Liver (tissue), 9 donors: ENCODE results near the gene CASQ2. TPM values are rescaled to one million over a fixed set of nuclear protein-coding genes. Genes with fewer than 3 reads are reported as not detected.

ENCODE experiments used
- DNase-seq: peaks from one replicate; pipeline ENCODE4 v3.0.0-alpha.2; 2017; ENCODE audit warnings: low spot score
- H3K27ac ChIP-seq, 2 donors: one replicate each; pipeline ENCODE4 v1.7.0; 2013; ENCODE audit warnings: inconsistent platforms in 2 of 2, low read length in 2 of 2, control low read depth in 1 of 2, low read depth in 1 of 2, mild to moderate bottlenecking in 1 of 2
- H3K27me3 ChIP-seq, 4 donors: one replicate each; pipeline versions ENCODE4 v1.6.1 to v1.7.0; 2013; ENCODE audit warnings: low read length in 3 of 4, inconsistent platforms in 1 of 4, mild to moderate bottlenecking in 1 of 4, moderate library complexity in 1 of 4; ENCODE audit not compliant: control insufficient read depth in 4 of 4, insufficient read depth in 4 of 4
- H3K36me3 ChIP-seq, 4 donors: one replicate each; pipeline versions ENCODE4 v1.6.1 to v1.7.0; 2013; ENCODE audit warnings: low read length in 3 of 4, mild to moderate bottlenecking in 3 of 4, low read depth in 1 of 4, moderate library complexity in 1 of 4; ENCODE audit not compliant: control insufficient read depth in 4 of 4, insufficient read depth in 3 of 4
- H3K4me1 ChIP-seq, 4 donors: one replicate each; pipeline versions ENCODE4 v1.6.1 to v1.7.0; 2013; ENCODE audit warnings: low read length in 3 of 4, mild to moderate bottlenecking in 3 of 4, moderate library complexity in 1 of 4; ENCODE audit not compliant: control insufficient read depth in 4 of 4, insufficient read depth in 4 of 4
- H3K4me3 ChIP-seq, 3 donors: one replicate each; pipeline versions ENCODE4 v1.6.1 to v1.7.0; 2013; ENCODE audit warnings: low read length in 3 of 3, control low read depth in 1 of 3, low read depth in 1 of 3, mild to moderate bottlenecking in 1 of 3
- H3K9ac ChIP-seq, 2 donors: one replicate each; pipeline ENCODE4 v1.7.0; 2013; ENCODE audit warnings: low read length in 2 of 2, mild to moderate bottlenecking in 2 of 2, moderate library complexity in 2 of 2, control low read depth in 1 of 2, low read depth in 1 of 2
- H3K9me3 ChIP-seq, 4 donors: one replicate each; pipeline versions ENCODE4 v1.6.1 to v1.7.0; 2013; ENCODE audit warnings: low read length in 3 of 4; ENCODE audit not compliant: control insufficient read depth in 4 of 4
- EGR1 ChIP-seq, 2 donors: IDR thresholded peaks; 2 replicates each; pipeline ENCODE4 v1.6.1; 2016 to 2018; ENCODE audit warnings: antibody characterized with exemption in 2 of 2, low read depth in 2 of 2
- FOXA1 ChIP-seq: IDR thresholded peaks from 2 replicates; pipeline ENCODE4 v1.6.1; 2016; ENCODE audit warnings: antibody characterized with exemption
- FOXA2 ChIP-seq: IDR thresholded peaks from 2 replicates; pipeline ENCODE4 v1.6.1; 2016; ENCODE audit warnings: antibody characterized with exemption
- GABPA ChIP-seq, 2 donors: IDR thresholded peaks in 1 of 2; conservative IDR thresholded peaks in 1 of 2; 2 replicates each; pipeline ENCODE4 v1.6.1; 2016; ENCODE audit warnings: antibody characterized with exemption in 2 of 2, mild to moderate bottlenecking in 1 of 2, moderate library complexity in 1 of 2
- HNF4A ChIP-seq, 2 donors: conservative IDR thresholded peaks; 2 replicates each; pipeline ENCODE4 v1.6.1; 2016; ENCODE audit warnings: antibody characterized with exemption in 2 of 2, mild to moderate bottlenecking in 2 of 2
- HNF4G ChIP-seq: IDR thresholded peaks from 2 replicates; pipeline ENCODE4 v1.6.1; 2016; ENCODE audit warnings: antibody characterized with exemption
- JUND ChIP-seq, 2 donors: IDR thresholded peaks; 2 replicates each; pipeline ENCODE4 v1.6.1; 2016; ENCODE audit warnings: antibody characterized with exemption in 2 of 2
- NR2F2 ChIP-seq: IDR thresholded peaks from 2 replicates; pipeline ENCODE4 v1.6.1; 2016; ENCODE audit warnings: antibody characterized with exemption
- RAD21 ChIP-seq, 2 donors: IDR thresholded peaks; 2 replicates each; pipeline ENCODE4 v1.6.1; 2016; ENCODE audit warnings: antibody characterized with exemption in 2 of 2, mild to moderate bottlenecking in 2 of 2
- RXRA ChIP-seq, 2 donors: IDR thresholded peaks; 2 replicates each; pipeline ENCODE4 v1.6.1; 2017 to 2018; ENCODE audit warnings: antibody characterized with exemption in 2 of 2, mild to moderate bottlenecking in 1 of 2
- SP1 ChIP-seq: IDR thresholded peaks from 2 replicates; pipeline ENCODE4 v1.6.1; 2018; ENCODE audit warnings: antibody characterized with exemption, mild to moderate bottlenecking
- TAF1 ChIP-seq: conservative IDR thresholded peaks from 2 replicates; pipeline ENCODE4 v1.6.1; 2016; ENCODE audit warnings: antibody characterized with exemption, mild to moderate bottlenecking
- YY1 ChIP-seq: IDR thresholded peaks from 2 replicates; pipeline ENCODE4 v1.6.1; 2016; ENCODE audit warnings: antibody characterized with exemption, mild to moderate bottlenecking
- whole genome bisulfite sequencing: extraction: QIAGEN DNeasy Blood & Tissue Kit; methylation state at CpG from one replicate; pipeline ENCODE4 v1.1.7; 2013; 5-methylcytosine and 5-hydroxymethylcytosine counted together
- polyA plus RNA-seq, 2 donors: library from polyadenylated mRNA; stranded (reverse) in 1 of 2; unstranded in 1 of 2; fragments of 200-250 nt in 1 of 2; fragments of >200 nt in 1 of 2; fragmentation: Nextera tagmentation in 1 of 2; extraction: Ambion mirVana in 1 of 2; gene quantifications; one replicate each; pipeline versions ENCODE4 v1.2.1 to v1.2.3, GENCODE V29; 2013 to 2015
- total RNA-seq, 2 donors: library from RNA; depleted of rRNA; stranded (reverse); fragments of >200 nt; gene quantifications; one replicate each; pipeline ENCODE4 v1.2.3, GENCODE V29; 2014
- TF ChIP-seq, protein P1 (sequence below): IDR thresholded peaks from 2 replicates; pipeline ENCODE4 v1.6.1; 2016; ENCODE audit warnings: antibody characterized with exemption
- TF ChIP-seq, protein P2 (sequence below): IDR thresholded peaks from 2 replicates; pipeline ENCODE4 v1.6.1; 2016; ENCODE audit warnings: antibody characterized with exemption
- TF ChIP-seq, protein P3 (sequence below): IDR thresholded peaks from 2 replicates; pipeline ENCODE4 v1.6.1; 2016; ENCODE audit warnings: antibody characterized with exemption, mild to moderate bottlenecking
- TF ChIP-seq, protein P4 (sequence below): fragments of 150-350 bp; IDR thresholded peaks from 2 replicates; pipeline ENCODE4 v1.5.1; 2017; ENCODE audit warnings: improper control_type of control experiment, low read depth, low read length; ENCODE audit not compliant: missing input control
- TF ChIP-seq, protein P5 (sequence below): IDR thresholded peaks from 2 replicates; pipeline ENCODE4 v1.6.1; 2016; ENCODE audit warnings: antibody characterized with exemption
- donor health status: healthy.
- donor health status: healthy.
- donor health status: healthy.
- donor health status: healthy.
- donor health status: healthy.

CASQ2 gene
- total and polyA plus RNA-seq, 4 donors: 0.33 to 1.1 TPM; not detected in 2

DNA sequence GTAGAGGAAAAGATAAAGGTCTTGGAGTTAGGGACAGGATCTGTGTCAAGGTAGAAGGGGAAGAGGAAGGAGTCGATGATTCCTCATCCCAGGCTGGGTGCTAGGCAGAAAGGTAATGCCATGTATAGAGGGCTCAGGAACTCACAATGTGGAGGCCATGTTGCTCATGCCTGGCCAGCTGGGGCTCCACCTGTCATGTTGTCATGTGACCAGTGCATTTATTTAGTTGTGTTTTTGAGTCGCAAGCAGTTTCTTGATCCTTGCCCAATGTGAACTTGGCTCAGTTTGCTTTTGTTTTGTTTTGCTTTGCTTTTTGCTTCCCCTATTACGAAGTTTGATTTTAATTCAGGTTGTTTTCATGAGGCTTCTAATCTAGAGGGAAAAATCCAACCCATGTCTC is 5.7 kb downstream of the CASQ2 start:
- TF ChIP-seq NR2F2 (no peak), RAD21 (IDR thresholded peaks at IDR 0.05) (no peak), SP1 (no peak), FOXA2 (no peak), HNF4A (conservative IDR thresholded peaks at IDR 0.05) (no peak), EGR1 (IDR thresholded peaks at IDR 0.05; ENCODE audit: low read depth in 2 of 2) (no peak), YY1 (no peak), GABPA (IDR thresholded peaks at IDR 0.05 in 1 of 2, conservative IDR thresholded peaks at IDR 0.05 in 1 of 2) (no peak), TAF1 (no peak), RXRA (IDR thresholded peaks at IDR 0.05) (no peak), FOXA1 (no peak), JUND (IDR thresholded peaks at IDR 0.05) (no peak), HNF4G (no peak)
- TF ChIP-seq, protein P1, sequence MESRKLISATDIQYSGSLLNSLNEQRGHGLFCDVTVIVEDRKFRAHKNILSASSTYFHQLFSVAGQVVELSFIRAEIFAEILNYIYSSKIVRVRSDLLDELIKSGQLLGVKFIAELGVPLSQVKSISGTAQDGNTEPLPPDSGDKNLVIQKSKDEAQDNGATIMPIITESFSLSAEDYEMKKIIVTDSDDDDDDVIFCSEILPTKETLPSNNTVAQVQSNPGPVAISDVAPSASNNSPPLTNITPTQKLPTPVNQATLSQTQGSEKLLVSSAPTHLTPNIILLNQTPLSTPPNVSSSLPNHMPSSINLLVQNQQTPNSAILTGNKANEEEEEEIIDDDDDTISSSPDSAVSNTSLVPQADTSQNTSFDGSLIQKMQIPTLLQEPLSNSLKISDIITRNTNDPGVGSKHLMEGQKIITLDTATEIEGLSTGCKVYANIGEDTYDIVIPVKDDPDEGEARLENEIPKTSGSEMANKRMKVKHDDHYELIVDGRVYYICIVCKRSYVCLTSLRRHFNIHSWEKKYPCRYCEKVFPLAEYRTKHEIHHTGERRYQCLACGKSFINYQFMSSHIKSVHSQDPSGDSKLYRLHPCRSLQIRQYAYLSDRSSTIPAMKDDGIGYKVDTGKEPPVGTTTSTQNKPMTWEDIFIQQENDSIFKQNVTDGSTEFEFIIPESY: no peak
- TF ChIP-seq, protein P2, sequence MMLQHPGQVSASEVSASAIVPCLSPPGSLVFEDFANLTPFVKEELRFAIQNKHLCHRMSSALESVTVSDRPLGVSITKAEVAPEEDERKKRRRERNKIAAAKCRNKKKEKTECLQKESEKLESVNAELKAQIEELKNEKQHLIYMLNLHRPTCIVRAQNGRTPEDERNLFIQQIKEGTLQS: no peak
- TF ChIP-seq, protein P3, sequence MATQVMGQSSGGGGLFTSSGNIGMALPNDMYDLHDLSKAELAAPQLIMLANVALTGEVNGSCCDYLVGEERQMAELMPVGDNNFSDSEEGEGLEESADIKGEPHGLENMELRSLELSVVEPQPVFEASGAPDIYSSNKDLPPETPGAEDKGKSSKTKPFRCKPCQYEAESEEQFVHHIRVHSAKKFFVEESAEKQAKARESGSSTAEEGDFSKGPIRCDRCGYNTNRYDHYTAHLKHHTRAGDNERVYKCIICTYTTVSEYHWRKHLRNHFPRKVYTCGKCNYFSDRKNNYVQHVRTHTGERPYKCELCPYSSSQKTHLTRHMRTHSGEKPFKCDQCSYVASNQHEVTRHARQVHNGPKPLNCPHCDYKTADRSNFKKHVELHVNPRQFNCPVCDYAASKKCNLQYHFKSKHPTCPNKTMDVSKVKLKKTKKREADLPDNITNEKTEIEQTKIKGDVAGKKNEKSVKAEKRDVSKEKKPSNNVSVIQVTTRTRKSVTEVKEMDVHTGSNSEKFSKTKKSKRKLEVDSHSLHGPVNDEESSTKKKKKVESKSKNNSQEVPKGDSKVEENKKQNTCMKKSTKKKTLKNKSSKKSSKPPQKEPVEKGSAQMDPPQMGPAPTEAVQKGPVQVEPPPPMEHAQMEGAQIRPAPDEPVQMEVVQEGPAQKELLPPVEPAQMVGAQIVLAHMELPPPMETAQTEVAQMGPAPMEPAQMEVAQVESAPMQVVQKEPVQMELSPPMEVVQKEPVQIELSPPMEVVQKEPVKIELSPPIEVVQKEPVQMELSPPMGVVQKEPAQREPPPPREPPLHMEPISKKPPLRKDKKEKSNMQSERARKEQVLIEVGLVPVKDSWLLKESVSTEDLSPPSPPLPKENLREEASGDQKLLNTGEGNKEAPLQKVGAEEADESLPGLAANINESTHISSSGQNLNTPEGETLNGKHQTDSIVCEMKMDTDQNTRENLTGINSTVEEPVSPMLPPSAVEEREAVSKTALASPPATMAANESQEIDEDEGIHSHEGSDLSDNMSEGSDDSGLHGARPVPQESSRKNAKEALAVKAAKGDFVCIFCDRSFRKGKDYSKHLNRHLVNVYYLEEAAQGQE: no peak
- TF ChIP-seq, protein P4, sequence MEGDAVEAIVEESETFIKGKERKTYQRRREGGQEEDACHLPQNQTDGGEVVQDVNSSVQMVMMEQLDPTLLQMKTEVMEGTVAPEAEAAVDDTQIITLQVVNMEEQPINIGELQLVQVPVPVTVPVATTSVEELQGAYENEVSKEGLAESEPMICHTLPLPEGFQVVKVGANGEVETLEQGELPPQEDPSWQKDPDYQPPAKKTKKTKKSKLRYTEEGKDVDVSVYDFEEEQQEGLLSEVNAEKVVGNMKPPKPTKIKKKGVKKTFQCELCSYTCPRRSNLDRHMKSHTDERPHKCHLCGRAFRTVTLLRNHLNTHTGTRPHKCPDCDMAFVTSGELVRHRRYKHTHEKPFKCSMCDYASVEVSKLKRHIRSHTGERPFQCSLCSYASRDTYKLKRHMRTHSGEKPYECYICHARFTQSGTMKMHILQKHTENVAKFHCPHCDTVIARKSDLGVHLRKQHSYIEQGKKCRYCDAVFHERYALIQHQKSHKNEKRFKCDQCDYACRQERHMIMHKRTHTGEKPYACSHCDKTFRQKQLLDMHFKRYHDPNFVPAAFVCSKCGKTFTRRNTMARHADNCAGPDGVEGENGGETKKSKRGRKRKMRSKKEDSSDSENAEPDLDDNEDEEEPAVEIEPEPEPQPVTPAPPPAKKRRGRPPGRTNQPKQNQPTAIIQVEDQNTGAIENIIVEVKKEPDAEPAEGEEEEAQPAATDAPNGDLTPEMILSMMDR: no peak
- TF ChIP-seq, protein P5, sequence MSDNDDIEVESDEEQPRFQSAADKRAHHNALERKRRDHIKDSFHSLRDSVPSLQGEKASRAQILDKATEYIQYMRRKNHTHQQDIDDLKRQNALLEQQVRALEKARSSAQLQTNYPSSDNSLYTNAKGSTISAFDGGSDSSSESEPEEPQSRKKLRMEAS: no peak
- no peak overlapping the region for H3K9ac ChIP-seq
- DNase-seq: no peak
- H3K36me3 ChIP-seq: no peaks in the 10 kb centered on the region
- no peak overlapping the region for H3K4me3 ChIP-seq
- WGBS: 82% methylated on average over 3 of the region's 3 CpGs
- no peak overlapping the region for H3K27ac ChIP-seq
- H3K9me3 ChIP-seq: peaks cover 0 to 2% (median under 1%) of the 10 kb centered on the region in 4 donors
- H3K4me1 ChIP-seq: no peaks in the 10 kb centered on the region
- H3K27me3 ChIP-seq: no peaks in the 10 kb centered on the region
